Activated CD4-positive, CD25-positive, alpha-beta regulatory T cell treated with anti-CD3 and anti-CD28 coated beads, Interleukin-2, amount 50 U/mL, for 72 hours (primary cell): ENCODE data around the gene CPLX1.
A peak's percentile ranks its signal among the peaks of the same experiment; 100 is the strongest.
"Not testable (repeated sequence)": the region's sequence is repeated elsewhere in the genome, so short reads cannot be mapped to it uniquely, and the experiment has no call there.

ENCODE experiments used
- DNase-seq: peaks from one replicate; pipeline ENCODE4 v3.0.0; 2021

Gene CPLX1

GRCh38 chr4:789571-790465 is 36.1 kb downstream of the CPLX1 start:
- no peak for DNase-seq

GRCh38 chr4:788636-789297 is 37.2 kb downstream of the CPLX1 start:
- DNase-seq = no peak

DNA sequence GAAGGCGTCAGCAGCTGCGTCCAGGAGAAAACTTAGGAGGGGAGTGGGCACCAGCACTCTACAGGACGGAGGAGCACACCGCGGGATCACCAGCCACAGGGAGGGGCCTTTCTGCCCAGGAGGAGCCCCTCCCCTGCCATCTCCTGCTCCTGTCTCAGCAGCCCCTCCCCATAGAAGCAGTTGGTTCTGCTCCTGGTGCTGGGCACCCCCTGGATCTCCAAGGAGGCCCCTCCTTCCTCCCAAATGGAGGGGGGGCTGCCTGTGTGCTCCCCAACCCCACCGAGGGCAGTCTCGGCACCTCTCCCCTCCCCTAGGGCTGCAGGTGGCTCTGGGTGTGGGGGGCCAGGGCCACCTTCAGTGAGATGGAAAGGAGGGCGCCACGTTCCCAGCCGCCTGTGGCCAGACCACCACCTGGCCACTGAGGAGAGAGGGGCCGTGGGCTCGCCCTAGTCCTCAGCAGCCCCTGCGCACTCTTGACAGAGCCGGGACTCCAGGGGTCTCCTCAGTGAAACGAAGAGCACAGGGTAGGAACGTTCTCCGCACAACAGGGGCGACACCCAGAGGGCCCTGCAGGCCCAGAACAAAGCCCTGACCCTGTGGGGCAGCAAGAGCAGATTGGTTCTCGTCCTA is 37.8 kb downstream of the CPLX1 start:
- no peak for DNase-seq

DNA sequence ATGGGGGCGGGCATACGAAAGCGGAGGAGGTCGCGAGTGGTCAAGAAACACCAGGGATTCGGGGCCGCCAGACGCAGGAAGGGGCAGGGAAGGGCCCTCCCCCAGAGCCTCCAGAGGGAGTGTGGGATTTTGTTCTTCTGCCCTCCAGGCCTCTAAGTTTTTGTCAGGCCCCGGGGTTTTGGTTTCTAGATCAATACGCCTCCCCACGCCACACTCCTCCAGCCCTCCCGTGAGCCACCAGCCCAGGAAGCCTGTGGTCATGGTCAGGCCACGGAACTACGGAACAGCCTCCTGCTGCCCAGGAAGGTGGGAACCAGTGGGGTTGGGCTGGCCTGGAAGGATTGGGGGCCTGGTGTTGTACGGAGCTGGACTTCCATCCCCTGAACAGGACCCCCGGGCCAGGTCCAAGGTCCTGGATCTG is 38.4 kb downstream of the CPLX1 start:
- no peak for DNase-seq

DNA sequence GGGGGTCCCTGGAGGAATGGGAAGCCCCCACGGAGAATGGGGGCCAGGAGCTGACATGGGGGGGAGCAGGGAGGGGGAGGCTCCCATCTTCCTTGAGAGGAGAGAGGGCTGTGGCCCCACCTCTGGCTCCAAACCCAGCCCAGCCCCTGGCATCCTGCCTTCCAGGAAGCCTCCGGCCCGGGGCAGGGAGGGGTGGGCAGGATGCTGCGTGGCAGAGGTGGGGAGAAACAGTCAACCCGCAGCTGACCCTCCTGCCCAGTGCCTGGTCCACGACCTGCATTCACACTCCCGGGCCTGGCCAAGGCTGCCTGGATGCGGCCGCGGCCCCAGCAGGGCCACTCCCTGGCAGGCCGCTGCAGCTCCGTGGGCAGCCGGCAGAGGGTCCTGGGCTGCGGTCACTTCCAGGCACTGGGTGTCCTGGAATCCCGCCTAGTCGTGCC is 39.0 kb downstream of the CPLX1 start:
- no peak for DNase-seq

DNA sequence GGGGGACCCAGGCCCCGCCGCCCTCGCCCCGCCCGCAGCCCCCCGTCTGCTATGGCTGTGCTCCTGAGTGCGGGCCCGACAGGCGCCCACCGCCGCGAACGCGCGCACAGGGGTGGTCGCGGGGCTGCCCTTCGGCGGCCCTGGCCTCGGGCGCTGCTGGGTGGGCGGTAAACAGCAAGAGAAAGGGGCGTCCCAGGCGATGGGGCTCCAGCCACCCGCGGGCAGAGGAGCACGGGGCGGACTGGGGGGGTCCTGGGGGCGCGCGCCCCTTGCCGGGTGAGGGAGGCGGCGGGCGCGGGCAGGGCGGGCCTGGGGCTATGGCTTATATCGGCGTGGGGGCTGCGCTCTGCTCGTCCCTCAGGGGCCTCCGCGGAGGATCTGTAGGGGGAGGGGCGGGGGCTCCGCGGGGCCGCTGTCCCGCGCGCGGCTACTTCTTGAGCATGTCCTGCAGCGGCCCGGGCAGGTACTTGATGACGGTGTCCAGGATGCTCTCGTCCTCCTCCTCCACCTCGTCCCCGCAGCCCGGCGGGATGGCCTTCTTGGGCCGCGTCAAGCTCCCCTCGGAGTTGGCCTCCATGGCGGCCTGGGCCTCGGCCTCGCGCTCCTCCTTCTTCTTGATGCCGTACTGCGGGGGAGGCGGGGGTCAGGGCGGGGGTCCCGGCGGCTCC is 39.7 kb downstream of the CPLX1 start:
- DNase-seq = no peak

DNA sequence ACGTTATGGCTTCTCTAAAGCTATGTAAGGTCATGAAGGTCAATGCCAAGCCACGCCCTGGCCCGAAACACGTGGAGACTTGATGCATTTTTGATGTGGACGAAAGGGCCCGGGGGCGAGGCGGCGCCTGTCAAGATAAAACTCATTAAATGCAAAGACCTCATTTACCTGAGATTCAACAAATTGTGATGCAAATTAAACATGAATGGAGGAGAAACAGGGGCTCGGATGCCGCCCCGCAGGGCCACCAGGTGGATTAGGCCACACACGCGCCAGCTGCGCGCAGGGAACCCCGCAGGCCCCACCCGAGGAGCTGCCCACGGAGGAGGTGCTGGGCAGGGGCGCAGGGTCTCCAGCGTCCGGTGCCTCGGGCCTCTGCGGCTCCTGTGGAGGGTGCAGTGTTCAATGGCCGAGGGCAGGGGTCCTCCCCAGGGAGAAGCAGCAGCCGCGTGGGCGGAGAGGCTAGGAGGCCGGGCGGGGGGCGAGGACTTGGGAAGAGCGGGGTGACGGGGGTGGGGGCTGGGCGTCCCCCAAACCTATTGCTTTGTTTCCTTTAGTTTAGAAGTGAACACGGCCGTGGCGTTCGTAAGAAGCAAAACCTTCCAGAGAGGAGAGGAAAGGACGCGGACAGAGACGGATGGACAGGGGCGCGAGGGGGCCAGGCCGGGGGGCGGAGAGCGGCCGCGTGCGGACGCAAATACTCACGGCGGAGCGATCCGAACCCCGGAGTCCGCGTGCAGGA is 40.4 kb downstream of the CPLX1 start:
- DNase-seq = no peak

GRCh38 chr4:784401-785331 is 41.3 kb downstream of the CPLX1 start:
- no peak for DNase-seq

DNA sequence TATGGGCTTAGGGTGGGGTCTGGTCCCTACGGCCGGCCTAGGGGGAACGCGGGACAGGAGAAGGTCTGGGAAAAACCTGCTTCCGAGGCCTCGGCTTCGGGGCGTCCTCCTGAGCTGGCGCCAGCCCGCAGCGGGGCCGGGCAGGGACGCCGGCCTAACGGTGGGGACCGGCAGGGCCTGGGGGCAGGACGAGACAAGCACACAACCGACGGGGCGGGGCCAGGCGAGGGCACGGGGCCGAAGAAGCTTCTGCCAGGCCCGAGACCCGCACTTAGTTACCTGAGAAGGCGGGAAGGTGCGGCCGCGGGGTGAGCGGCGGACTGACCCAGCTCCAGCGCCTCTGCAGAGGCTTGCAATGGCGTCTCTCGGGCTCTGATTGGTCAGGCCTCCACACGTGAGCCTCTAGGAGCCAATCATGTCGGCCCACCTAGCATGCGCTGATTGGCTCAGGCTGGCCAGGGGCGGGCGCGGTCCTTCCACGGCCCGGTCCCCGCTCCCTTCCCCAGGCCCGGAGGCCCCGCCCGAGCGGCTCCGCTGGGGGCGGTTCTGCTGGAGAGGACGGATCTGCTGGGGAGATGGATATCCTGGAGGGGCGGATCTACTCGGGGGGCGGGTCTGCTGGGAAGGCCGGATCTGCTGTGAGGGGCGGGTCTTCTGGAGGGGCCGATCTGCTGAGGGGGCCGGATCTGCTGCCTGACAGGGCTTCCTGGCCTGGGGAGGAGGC is 44.3 kb downstream of the CPLX1 start:
- DNase-seq = peak; percentile 98

DNA sequence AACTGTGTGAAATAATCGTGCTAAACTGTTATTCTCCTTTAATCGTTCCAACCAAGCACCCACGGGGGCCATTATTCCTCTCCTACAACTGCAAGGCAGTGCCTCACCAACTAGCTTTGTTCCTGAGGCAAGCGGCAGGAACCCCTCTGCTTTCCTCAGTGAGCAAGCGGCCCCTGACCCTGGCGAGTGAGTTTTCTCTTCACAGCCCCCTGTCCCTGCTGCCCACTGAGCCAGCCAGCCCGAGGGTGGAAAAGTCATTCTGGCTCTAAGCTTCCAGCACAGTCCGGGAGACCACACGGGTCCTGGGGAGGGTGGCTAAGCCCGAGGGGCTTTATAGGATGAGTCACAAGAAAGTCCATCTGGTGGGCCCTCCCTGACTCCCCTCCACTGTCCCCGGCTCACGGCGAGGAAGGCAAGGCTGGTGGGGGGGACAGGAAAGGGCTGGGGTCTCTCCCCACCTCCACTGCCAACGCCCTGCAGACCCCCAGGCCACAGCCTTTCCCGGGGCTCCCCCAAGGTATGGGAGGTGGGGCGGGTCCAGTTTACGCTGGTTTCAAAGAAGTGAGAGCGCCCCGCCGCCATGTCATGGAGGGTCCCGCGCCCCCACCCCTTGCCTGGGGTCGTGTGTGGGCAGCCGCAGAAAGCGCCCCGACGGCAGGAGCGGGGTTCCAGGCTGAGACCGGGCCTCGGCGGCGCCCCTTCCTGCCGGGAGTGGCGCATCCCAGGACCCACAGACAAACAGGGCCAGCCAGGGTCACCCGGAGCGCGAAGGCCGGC is 45.0 kb downstream of the CPLX1 start:
- DNase-seq = no peak

DNA sequence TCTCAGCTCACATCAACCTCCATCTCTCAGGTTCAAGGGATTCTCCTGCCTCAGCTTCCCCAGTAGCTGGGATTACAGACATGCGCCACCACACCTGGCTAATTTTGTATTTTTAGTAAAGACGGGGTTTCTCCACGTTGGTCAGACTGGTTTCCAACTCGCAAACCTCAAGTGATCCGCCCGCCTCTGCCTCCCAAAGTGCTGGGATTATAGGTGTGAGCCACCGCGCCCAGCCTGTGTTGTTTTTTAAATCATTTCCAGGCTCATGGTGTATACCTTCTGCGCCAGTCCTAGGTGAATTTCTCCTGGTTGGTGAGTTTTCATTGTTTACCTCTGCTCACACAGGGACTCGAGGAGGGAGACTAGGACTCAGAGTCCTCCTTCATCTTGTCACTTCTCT is 45.7 kb downstream of the CPLX1 start:
- not testable (repeated sequence) for DNase-seq

GRCh38 chr4:779555-779954 is 46.4 kb downstream of the CPLX1 start:
- DNase-seq = no peak

- DNase-seq = no peak
Measured at GRCh38 chr4:777520-778262, 48.2 kb downstream of the CPLX1 start.

DNA sequence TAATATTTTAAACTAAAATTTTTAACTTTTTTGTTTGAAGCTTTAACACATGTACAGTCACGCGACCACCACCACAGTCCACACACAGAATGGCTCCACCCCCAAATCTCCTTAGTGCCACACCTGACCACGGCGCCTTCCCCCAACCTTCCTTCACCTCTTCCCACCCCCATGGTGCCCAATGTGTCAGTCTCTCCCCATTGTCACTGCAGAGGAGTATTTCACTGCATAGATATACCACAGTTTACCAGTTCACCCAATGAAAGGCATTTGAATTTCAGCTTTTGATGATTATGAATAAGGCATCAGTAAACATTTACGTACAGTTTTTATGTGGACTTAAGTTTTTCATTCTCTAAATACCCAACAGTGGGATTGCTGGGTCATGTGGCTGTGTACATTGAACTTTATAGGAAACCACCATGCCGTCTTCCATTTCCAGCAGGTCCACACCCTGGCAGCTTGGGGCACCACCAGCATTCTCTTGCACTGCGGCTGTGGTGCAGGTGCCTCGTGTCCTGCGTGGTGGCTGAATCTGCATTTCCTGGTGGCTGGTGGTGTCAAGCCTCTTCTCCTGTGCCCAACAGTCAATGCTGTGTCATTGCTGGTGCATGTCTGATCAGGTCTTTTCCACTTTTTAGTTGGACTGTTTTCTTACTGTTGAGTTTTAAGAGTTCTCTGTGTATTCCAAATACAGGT is 49.0 kb downstream of the CPLX1 start:
- no peak for DNase-seq

DNA sequence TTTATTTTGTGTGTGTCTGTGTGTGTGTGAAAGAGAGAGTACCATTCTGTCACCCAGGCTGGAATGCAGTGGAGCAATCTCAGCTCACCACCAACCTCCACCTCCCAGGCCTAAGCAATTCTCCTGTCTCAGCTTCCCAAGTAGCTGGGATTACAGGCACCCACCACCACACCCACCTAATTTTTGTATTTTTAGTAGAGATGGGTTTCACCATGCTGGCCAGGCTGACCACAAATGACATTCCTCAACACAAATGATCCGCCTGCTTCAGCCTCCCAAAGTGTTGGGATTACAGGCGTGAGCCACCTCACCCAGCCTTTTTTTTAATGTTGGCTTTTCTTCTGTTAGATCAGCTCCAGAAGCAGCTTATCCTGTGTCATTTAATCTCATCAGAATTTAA is 50.4 kb downstream of the CPLX1 start:
- DNase-seq = not testable (repeated sequence)

- DNase-seq = not testable (repeated sequence)
Measured at GRCh38 chr4:774419-775092, 51.4 kb downstream of the CPLX1 start.

GRCh38 chr4:773214-773613 is 52.7 kb downstream of the CPLX1 start:
- DNase-seq = no peak

DNA sequence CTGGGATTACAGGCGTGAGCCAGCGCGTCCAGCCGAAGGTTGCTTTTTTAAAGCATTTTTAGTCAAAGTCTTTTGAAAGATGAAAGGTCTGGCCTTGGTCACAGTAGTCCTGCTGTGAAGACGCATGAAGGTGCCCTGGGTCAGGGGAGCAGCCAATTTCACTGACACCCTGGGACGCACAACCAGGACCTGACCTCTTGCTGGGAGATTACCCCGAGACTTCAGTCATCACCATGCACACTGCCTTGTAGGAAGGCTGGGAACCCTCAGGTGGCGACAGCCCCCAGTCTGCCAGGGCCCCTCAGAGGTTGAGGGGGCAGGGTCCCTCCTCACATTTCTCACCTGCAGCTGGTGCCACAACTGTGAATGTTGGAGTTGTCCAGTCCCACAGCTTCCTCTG is 53.2 kb downstream of the CPLX1 start:
- no peak for DNase-seq
